Hypothalamus (tissue), 51 donors: ENCODE measurements around the gene CITED1.
A peak's percentile ranks its signal among the peaks of the same experiment; 100 is the strongest.

Experiments used
- DNase-seq, 51 donors: peaks; one replicate each; lab custom pipeline; 2025; lab: John Stamatoyannopoulos, UW

Gene CITED1

DNA sequence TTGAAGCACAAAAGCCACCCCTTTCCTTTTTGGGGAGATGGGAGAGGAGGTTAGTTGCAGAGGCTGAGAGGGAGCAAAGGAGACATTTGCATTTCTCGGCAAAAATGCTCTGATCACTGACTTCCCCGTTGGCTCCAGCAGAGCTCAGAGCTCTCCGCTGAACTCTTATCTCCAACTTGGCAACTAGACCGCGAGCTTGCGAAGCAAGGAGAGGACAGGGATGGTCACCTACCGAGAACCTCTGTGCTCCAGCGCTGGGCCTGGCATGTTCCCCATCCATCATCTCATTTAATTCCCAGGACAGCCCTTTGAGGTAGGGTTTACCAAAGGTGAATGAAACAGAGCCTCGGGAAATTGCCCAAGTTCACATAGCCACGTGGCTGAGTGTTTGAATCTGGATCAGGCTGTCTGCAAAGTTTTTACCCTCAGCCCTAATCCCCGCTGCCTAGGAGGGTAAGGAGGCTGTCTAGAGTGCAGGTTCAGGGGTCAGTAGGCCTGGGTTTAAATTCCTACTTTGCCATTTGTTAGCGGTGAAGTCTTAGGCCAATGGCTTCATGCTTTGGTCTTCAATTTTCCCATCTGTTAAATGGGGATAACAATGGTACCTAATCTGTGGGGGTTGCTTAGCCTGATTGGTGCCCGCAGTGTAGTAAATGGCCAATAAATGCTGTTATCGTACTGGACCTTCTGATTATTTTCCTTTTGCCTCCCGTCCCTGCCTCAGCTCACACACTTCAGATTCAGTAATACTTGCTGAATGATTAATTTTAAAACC lies 3.8 kb upstream of the CITED1 start:
- DNase-seq: no peak

DNA sequence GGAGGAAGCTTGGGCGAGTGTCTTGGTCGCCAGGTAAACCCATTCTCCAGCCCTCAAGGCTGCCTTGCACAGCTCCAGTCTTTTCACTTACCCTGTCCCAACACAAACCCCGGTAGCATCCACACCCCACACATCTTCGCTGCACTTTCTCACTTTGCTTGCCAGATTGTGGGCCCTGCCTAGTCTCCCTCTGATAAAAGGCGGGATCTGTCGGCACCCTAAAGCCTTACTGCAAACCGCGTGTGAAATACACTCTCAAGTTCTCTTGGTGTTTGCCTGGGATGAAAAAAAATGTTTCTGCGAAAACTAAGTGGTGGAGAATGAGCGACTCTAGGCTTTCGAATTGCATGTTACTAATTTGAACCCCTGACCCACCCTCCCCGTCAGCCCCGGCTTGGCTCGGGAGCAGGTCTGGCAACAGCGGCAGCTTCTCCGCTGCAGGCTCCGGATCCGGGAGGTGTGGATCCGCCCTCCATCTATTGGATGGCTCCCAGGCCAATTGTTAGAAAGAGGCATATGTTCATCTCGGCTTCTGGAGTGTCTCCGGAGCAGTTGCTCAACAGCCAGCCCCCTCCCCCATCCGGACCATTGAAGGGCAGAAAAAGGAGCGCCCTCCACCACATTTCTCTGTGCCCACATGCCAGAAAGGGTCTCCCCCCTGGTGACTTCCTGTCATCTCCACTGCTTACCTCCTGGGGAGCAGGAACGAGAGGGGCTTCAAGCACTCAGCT lies 3.0 kb upstream of the CITED1 start:
- peak in 42 of 51 donors; percentile 0 to 47 (median 20) for DNase-seq

DNA sequence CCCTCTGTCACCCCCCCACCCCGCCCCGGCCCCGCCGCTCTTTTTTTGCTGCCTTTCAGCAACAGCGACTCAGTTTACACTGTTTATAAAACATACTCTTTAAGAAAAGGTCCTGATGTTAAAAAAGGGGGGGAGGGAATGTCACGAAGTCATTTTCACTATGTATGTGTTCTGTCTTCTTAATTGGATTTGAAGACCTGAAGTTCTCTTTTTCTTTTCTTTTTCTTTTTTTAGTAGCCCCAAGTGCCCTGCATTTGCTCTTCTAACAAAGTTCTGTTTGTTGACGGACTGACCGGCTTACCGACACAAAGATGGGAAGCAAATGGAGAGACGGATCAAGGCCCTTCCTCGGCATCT lies 2.5 kb upstream of the CITED1 start:
- no peak for DNase-seq

DNA sequence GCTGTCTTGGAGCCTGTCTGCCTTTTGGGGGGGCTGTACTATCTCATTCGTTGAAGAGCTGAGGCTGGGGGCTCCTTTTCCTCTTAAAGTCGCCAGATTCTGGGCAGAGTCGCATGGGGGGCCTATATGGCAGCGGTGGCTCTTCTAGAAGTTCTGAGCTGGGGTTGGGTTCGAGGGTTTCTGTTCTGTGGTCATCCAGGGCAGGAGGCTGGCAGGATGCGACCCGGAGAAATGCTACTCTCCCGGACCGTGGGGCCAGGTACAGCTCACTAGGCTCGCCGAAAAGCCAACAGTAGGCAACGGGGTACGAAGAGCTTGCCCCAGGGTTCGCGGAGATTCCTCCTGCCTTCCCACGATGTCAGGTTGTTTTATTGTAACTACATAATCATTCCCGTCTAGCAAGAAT lies 1.9 kb upstream of the CITED1 start:
- DNase-seq: no peak

DNA sequence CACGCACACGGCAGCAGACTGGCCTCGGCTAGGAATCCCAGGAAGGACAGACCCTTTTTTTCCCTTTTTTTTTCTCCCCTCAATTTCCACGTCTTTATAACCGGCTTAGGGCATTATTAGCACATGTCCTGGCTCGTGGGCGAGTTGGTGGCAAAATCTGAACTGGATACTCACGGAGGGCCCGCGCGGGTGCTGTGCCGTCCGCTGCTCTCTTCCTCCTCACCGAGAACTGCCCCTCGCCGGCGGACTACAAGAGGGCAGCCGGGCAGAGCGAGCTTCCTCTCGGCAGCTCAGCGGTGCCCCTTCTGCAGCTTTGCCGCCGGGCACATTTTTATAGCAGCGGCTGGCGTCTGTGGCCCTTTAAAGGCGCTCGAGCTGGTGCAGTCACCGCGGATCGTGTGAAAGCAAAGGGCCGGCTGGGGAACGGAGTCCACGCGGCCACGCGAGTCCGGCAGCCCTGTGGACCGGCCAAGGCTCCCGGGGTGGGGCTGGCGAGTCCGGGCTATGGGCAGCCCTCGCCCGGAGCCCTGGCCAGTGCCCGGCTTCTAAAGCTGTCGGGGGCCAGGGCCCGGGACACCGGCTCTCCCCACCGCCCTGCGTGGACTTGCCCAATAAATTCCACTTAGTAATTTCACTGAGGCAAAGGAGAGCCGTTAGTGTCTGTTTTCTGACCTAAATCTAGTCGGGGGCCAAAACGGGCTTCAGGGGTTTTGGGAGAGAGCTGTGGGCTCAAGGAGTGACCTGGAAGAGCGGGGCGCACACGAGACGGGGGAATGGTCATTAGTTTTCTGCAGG lies 1.3 kb upstream of the CITED1 start:
- peak in 45 of 51 donors; percentile 0 to 78 (median 23) for DNase-seq

DNA sequence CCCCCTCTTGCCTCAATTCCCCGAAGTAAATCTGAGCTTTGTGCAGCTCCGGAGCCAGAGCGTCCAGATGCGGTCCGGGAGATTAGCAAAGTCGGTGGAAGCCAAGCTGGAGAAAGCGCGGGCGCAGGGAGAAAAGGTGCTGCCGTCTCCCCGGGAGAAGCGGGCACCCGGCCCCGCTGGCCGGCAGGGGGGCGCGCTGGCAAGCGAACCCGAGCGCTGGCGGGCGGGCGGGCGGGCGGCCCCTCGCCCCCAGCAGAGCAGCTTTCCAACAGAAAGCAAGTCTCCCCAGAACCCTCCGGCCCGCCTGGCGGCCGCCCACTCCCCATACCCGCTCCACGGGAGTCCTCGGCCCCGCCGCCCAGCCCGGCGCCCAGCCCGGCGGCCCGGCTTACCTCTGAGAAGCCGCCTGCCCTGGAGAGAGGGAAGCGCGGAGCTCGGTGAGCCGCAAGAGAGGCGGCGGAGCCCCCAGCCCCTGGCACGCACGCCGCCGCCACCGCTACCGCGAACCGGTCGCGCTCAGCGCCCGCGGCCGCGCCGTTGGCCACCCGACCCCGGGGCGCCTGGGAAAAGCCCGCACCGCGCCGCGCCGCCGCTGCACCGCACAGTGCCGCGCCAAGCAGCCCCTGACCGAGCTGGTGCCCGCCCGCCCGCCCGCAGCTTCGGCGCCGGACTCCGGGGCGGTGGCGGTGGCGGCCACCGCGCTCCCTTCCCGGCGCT lies 529 bp upstream of the CITED1 start:
- DNase-seq: peak in 2 of 51 donors; percentile 3 to 36

DNA sequence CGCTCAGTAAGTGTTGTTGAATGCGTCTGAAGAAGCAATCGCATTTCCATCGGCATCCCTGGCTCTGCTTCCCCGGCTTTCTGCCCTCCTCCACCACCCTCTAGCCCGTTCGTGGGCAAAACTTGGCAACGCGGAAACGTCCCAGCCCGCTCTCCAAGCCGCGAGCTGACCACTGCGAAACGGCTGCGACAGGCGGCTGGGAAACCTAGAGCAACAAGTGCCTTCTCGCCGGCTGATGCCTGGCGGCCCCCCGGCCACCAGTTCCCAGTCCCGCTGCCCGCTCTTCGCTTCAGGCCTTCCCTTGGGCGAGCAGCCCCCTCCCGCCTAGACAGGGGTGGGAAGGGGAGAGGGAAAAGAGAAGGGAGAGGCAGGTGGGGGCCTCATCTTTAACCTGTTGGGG lies 837 bp downstream of the CITED1 start:
- DNase-seq: peak in 7 of 51 donors; percentile 0 to 5 (median 2)

DNA sequence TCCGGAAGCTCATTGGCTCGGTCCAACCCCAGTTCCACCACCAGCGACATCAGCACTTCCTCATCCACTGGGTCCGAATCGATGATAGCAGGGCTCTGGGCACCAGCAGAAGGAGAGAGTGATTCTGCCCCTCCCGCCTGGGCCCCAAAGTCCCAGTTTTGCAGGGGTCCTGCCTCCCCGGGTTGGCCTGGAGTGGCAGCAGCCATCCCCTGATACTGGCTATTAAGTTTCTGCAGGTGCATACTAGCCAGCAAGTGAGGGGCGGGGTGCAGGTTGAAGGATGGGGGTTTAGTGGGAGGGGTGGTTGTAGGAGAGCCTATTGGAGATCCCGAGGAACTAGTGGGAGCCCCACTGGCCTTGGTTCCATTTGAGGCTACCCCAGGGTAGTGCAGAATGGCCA lies 3.9 kb downstream of the CITED1 start:
- DNase-seq: no peak

DNA sequence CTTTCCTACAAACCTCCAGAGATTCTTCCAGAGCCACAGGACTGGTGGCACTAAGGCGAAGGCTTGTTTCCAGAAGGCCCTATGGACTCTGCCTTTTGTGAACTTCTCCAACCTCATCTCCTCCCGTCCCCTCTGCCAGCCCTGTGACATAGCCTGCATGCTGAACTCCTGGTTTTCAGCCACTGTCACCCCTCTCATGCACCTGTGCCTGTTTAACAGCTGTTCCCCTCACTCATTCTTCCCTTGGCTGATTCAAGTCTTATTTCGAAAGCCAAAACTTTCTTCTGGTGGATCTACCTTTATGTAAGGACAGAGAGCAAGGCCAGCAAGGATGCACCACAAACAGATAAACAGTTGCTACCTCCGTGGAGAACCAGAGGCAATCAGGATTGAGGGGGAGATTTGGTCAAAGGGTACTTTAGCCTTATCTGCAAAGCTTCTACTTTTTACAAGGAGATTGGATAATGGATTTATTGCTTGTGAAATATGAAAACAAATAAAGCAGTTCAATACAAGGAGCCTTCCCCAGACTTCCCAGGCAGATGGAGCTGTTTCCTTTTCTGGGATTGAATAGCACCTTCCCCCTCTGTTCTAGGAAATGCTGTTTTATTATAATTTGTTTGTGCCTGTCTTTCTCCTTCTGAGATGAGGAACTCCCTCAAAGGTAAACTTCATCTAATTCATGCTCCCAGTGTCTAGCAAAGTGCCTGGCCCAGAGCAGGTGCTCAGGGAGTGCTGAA lies 5.7 kb downstream of the CITED1 start:
- no peak for DNase-seq

DNA sequence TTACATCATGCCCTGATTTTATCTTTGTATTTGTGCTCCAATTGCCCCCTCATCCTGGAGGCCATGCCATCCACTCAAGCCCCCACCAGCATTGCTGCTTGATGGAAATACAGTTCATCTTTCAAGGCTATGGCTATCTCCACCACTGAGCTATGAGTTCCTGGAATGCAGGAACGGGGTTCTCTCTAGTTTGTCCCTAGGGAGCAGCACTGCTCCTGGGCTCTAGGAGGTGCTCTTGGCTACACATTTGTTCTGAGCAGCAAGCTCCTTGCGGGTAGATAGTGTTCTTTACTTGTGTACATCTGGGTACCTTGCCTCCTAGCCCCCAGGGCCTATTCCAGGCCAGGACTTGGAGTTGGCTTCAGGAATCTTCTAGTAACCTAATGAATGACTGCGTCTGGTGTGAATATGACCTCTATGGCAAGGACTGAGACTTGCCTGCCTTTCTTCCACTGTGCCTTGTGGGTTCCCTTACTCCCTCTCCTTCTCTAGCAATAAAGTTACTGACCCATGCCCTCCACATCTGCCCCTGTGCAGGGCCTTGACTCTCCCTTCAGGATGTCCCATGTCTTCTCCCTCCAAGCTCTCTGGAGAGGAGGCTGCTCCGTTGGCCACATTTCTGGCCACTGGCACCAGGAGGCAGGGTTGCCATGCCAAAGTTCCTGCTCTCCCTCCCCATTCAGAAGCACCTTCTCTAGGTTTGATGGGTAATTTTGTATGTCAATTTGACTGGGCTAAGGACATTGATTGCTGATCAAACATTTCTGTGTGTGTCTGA lies 7.6 kb downstream of the CITED1 start:
- DNase-seq: no peak

DNA sequence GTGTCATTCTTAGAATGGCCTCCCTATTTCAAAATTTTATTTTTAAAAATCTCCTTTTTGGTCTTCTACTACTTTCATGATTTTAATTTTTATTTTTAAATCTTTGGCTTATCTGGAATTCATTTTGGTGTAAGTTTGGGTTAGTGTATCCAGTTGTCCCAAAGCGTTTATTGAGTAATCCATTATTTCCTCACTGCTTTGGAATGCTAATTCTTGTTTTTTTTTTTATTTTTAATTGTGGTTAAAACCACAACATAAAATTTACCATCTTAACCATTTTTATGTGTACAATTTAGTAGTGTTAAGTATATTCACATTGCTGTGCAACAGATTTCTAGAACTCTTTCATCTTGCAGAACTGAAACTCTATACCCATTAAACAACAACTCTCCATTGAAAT lies 8.7 kb downstream of the CITED1 start:
- DNase-seq: no peak

DNA sequence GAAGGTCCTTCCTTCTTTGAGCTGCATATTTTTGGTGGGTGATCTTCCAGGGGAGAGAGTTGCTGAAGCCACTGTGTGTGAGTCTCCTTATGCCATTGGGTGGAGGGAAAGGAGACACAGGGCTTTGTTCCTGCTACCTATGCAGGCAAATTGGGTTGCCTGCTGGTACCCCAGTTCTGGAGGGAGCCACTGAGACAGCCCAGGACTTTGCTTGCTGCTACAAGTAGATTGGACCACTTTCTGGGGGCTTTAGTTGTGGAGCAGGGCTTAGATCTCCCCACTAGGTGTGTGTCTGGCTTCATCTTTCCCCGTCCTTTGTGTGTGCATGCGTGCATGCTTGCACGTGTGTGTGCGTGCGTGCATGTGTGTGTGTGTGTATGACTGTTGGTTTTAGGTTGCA lies 10.0 kb downstream of the CITED1 start:
- DNase-seq: no peak

DNA sequence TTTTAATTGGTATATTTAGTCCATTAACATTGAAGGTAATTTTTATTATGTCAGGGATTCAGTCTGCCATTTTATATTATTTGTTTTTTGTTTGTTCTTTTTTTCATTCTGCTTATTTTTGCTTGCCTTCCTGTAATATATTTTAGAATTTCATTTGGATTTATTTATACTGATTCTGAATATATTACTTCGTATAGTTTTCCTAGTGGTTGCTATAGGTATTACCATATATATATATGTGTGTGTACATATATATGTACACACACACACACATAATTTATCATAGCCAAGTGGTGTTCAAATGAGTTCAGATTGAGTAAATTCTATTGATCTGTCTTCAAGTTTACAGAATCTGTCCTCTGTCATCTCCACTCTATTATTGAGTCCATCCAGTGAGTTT lies 11.2 kb downstream of the CITED1 start:
- DNase-seq: no peak

DNA sequence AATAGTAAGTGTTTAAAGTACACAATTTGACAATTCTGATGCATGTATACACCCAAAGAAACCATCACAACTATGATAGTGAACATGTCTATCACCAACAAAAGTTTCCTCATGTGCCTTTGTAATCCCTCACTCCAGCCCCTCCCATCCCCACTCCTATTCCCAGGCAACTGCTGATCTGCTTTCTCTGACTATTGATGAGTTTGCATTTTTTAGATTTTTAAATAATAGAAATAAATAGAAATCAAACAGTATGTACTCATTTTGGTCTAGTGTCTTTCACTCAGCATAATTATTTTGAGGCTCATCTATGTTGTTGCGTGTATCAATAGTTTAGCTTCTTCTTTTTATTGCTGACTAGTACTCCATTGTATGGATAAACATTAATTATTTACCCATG lies 23.4 kb downstream of the CITED1 start:
- no peak for DNase-seq

DNA sequence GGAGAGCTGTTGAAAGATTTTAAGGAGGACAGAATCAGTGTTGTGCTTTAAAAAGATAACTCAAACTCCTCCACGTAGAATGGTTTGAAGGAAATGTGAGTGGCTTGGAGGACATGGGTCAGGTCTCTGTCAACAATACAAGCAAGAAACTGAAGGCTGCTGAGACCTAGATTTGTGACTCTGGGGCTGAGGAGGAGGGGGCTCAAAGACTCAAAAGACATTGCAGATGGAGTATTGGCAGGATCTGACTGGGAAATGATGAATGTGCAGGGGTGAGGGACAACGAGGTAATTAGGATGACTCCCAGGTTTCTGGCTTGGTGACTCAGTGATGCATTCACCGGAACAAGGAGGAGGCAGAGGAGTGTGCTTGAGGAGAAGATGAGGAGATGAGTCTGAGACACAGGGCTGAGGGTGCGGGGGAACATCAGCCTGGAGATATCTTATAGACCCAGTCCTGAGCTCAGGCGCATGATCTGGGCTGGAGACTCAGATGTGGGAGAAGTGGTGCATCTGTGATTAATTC lies 25.3 kb downstream of the CITED1 start:
- peak in 2 of 51 donors; percentile 1 to 33 for DNase-seq

DNA sequence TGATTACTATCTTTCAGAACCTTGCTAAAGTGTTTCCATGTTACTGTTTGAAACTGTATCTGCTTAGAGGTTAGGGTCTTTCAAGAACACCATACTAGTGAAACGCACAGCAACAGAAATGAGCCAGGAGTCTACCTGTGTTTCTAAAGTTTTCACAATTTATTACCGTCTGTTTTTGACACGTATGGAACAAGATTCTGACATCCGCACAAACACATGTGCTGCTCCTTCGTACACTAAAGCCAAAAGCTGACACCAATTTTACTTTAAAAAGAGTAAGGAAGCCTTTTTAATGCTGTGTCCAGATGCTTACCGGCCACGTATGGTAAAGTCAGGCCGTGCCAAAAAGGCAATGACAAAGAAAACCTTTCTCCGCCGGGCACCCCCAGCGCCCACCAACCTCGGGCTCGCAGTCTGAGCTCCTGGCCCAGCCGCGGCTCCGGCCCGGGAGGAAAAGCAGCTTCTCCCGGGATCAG lies 29.2 kb downstream of the CITED1 start:
- DNase-seq: peak in 3 of 51 donors; percentile 21 to 38 (median 32)

DNA sequence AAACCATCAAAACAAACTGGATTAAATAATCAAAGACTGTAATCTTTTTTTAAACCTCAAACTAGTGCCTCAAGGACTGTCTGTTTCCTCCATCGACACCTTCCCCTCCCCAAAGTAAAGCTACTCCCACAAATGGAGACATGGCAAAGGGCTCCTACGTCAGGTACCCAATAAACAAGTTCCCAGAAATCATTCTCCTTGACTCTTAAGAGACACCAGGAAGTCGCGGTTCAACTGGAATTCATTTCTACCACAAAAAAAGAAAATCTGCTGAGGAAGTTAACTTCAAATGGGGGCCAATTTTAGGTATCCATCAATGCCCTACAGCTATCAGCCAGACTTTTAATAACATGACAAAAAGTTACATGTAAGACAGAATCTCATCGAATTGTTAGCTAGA lies 31.2 kb downstream of the CITED1 start:
- no peak for DNase-seq

DNA sequence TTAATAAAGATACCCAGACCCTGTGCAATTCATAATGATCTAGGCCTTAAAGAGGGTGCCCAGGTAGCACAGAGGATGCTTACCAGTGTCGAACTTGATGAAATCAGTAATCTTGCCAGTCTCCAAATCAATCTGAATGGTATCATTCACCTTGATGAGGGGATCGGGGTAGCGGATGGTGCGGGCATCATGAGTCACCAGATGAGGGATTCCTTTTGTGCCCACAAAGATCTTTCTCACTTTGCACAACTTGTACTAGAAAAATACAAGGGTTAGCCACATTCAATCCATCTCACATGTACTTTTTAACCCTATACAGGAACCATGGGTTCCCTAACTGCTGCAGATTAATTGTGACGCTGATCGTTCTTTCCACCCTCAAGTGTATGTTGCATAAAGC lies 32.0 kb downstream of the CITED1 start:
- no peak for DNase-seq

DNA sequence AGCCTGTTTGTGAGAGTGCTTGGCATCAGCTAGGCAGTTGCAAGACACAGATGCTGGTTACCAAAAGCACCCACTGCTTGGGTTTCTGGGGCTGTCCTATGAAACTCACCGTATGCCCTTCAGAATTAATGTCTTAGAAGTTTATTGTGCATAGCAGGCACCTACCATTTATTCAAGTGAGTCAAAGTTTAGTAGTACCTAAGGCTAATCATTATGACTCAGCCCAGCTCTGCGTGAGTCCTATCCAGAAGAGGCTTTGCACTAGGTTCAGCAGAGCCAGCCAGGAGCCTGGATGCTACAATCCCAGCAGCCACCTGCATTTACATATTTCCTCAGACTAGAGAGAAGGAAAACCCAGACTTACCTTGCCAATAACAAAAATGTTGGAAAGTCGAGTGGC lies 32.8 kb downstream of the CITED1 start:
- no peak for DNase-seq
